NCI-H1436 treated with DMSO at 0.1 percent for 48 hours (cell line): ENCODE data around the gene MGAT3.

ENCODE experiments used
- DNase-seq: peaks from one replicate; lab custom pipeline; 2025; lab: John Stamatoyannopoulos, UW

The MGAT3 gene

DNA sequence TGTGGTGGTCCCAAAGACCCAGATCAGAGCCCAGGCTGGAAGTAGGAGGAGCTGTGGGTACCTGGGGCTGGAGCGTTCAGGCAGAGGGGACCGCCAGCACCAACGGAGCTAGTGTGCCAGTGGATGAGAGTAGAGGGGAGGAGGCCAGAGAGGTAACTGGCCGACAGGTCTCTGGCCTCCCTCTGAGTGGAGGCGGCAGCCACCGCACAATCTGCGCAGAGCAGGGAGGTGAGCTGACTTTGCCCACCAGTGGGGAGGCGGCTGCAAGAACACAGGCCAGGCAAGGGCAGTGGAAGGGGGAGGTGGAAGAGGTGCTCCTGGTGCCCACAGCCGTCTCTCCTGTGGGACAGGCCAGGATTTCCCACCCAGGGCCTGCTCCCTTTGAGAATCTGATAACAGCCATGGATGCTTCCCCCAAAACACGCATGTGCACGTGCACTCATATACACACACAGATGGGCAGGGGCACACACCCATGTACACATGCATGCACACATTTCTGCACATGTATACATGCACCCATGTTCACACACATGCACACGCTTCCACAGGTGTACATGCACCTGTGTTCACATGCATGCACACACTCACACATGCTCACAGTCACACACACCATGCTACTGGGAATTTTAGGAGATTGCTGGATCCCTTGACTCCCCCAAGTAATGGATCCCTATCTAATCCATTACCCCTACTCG is 6.4 kb upstream of the MGAT3 start:
- no peak for DNase-seq

DNA sequence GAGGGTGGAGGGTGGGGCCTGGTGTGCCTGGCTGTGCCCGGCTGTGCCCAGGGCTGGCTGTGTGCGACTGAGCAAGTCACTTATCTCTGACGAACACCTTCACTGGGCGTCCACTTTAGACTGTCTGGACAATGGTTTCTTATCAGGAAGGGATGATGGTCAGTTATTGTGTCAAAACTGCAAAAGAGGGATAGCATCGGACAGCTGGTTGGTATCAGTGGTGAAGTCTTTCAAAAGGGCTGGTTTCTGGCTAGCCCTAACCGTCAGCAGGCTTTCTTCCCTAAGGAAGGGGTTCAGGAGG is 4.1 kb upstream of the MGAT3 start:
- DNase-seq = no peak

DNA sequence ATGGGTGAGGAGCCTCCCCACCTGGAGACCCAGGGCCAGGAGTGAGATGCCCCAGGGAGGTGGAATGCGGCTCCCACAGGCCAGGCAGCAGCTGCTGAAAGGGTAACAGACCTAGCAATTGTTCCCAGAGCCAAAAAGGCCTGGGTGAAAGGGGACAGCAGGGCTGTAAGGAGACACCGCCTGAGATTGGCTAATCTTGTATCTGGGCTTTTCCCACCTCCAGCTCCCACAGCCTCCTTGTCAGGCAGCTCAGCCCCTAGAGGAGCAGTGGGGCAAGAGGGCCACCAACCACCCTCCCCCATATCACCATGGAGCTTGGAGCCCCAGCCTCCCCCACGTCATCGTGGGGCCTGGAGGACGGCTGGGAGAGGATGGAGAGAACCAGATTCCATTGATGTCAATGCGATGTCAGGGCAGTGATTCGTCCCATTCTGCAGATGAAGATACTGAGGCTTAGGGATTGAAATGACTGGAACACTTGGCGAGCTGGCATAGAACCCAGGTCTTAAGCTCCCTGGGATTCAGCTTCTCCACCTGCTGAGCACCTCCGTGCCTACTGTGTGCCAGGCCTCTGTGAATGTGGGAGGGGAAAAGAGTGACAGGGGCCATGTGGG is 2.9 kb upstream of the MGAT3 start:
- DNase-seq = no peak

DNA sequence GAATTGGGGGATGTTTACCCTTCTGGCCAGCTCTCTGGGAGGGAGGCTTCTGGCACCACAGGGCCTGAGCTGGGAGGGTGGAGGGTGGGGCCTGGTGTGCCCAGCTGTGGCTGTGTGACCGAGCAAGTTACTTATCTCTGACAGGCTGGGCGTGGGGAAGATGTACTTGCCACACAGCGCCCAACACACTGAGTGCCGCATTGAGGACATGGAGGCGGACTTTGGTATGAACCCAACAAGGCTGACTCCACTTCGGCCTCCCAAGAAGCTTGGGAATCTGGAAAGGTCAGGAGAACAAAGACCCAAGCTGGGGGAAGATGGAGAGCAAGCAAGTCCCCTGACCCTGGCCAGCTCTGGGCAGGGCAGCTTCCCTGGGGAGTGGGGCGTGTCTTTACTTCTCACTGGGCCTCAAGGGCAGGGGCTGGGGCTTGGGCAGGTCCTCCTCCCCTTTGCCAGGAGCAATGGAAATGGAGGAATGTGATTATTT is 2.4 kb upstream of the MGAT3 start:
- no peak for DNase-seq

GRCh38 chr22:39457198-39457555 is 365 bp downstream of the MGAT3 start:
- DNase-seq = no peak

GRCh38 chr22:39457556-39458443 is 988 bp downstream of the MGAT3 start:
- DNase-seq = no peak

DNA sequence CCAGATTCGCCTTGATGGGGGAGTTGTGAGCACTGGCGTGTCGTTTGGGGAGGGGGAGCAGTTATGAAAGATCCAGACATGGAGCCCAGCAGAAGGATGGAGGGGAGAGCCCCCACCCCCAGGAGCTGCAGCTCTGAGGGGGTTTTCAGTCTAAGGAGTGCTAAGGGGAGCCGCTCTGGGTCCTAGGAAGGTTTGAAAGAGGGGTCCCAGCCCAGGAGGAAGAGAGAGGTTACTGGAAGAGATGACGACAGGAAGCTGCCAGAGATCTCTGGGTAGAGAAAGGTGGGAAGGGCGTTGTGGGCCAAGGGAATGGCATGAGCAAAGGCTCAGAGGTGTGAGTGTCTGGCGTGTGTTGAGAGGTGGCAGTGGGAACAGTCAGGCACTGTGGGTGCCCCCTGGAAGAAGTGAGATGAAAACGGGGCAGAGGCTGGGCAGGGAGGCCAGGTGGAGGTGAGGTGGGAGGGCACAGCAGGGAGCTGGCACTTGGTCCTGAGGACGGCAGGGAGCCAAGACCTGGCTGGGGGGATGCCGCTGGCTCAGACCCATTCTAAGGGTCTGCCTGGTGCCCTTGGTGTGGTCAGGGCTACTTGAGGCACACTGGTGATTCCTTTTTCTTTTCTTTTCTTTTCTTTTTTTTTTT is 1.8 kb downstream of the MGAT3 start:
- no peak for DNase-seq

DNA sequence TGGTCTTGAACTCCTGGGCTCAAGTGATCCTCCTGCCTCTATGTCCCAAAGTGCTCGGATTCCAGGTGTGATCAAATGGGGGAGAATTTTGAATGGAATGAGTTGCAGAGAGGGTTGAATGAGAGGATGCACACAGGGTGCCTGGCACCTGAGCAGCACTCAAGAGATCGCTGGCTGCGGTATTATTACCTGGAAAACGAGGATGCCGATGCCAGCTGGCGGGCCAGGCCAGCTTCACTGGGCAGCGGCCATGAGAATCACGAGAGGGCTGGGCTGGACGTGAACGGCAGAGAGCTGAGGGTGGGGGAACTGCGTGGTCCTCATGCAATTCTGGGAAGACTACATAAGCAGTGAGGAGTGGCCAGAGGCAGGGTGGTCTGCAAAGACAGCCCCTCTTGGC is 2.9 kb downstream of the MGAT3 start:
- DNase-seq = no peak

DNA sequence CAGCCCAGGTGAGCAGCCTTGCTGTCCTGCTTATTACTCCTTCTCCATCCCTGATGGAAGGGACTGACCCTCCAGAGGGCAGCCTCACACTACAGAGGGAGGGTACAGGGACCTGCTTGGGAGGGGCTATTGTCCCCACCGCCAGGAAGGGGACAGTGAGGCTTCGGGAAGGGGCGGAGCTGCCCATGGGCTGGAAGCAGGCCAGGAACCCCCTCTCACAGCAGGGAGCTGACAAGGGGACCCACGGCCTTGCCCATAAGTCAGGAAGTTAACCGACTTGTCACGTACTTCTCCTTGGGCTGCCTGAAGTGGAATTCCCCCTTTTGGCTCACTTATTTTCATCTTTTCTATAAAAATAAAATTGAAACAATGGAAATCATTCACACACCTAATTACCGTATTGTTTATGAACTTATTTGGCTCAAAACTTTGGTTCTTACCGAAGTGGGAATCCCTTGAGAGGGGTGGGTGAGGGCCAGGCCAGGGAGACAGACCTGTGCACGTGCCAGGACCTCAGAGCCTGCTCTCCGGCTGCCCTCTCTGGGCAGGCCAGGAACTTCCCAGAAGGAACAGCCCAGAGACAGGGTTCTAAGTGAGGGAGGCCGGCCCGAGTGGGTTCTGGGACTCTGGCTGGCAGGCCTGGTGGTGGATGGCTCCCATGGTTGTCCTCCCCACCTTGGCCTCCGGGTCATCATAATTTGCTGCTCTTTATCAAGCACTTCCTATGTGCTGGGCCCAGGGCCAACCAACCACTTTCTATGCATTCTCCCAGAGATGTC is 5.8 kb downstream of the MGAT3 start:
- no peak for DNase-seq

DNA sequence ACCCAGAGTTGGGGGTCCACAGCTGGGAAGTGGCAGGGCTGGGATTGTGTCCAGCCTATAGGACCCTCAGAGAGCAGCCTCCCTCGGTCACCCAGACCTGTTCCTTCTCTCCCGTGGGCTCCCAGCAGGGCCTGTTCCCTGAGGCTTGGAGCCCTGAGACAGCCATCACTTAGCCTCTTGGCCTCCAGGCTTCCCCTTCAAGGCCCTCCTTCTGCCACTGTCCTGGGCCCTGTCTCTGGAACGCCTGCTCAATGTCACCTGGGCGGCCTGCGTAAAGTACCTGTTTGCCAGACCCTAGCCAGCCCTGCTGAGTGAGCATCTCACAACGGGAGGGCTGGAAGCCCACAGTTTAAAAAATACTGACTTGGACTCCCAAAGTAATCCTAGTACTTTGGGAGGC is 6.5 kb downstream of the MGAT3 start:
- DNase-seq = no peak

- DNase-seq = no peak
These were observed 7.1 kb downstream of the MGAT3 start for GRCh38 chr22:39463931-39464390.

DNA sequence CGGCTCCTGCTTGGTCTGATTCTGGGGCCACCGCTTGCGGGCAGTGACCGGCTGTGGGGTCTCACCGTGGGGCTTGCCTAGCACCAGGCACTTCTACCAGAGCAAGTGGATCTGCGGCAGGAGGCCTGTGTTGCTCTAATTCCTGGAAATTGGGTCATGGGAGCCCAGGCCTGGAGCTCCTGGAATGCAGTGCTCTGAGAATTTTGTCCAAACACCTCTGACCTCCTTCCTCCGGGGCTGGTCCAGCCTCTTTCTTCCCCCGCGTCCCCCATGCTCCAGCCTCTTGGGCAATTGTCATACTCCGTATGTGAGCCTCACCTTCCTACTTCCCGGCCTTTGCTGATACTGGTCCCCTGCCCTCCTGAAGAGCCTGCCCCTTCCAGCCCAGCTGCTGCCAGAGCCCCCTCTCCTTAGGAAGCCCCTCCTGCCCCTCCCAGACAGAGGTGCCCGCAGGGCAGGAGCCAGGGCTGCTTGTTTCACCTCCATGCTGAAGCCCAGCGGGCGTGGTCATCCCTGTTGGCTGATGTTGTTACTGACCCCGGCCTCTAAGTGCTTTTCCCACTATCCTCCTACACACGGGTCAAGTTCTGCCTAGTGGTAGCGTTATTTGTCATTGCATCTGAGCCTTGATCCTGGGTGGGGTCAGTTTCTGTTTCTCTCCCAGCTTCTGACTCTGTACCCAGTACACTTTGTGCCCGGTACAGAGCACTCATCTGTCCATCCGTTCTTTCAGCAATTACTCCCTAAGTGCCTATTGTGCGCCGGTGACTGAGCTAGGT is 9.6 kb downstream of the MGAT3 start:
- no peak for DNase-seq

GRCh38 chr22:39467390-39467895 is 10.6 kb downstream of the MGAT3 start:
- no peak for DNase-seq

DNA sequence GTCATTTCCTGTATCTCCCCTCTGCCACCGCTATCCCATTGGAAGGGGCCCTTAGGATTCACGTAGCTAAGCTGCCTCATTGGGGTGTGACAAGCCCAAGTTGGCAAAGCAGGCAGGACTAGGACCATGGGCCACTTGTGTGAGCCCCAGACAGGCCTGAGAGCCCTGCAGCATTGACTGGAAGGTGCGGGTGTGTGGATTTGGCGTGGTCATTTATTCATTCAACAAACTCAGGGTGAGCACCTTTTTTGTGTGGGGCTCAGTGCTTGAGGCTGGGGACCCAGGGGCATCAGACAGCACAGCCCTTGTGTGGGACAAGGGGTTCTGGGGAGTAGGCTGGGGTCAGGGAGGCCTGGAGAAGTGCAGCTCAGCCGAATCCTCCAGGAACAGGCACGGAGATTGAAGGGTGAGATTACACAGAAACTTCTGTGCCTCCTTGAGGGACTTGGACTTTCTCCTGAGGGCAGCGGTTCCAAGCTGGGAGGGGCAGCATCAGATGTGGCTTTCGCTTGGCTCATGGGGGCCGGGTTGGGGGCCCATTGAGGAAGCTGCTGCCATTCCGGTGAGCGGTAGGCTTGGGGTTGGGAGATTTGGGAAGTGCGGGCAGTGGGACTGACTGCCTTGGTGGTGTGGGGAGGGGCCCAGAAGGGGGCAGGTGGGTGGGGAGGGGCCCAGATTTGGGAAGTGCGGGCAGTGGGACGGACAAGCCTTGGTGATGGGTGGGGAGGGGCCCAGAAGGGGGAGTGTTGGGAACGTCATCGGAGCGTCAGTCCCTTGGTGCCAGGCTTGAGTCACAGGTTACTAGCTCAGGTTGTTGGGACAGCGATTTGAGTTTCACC is 11.9 kb downstream of the MGAT3 start:
- no peak for DNase-seq

- DNase-seq = no peak
These were observed 12.5 kb downstream of the MGAT3 start for GRCh38 chr22:39469326-39469680.

DNA sequence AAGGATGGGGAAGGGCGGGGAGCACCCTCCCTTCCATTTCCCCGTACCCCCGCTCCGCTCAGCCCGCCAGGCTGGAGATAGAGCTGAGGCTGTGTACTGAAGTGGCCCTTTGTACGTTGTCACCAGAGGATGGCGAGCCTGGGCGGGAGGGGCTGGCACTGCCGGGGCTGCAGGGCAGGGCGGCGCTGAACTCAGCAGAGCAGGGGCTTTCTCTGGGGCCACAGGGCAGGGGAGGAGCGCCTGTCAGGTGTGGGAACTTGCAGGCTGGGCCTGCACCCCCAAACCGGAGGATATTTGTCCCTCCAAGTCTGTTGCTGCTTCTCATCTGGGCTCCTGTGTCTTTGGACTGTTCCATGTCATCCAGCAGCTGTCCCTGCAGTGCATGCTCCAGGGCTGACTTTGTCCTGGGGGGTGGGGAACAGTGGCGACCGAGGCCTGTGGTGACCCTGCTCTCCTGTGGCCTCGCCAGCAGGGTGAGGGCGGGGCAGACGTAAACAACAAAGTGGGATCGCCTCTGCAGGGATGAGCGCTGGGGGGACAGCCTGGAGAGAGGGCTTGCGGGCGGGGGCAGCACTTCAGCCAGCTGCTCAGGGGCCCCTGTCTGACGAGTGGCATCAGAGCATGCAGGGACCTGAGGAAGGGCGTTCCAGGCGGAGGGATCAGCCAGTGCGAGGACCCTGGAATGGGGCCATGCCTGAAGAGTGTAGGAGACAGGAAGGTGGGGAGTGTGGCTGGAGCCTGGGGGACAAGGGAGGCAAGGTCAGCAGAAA is 13.1 kb downstream of the MGAT3 start:
- no peak for DNase-seq

GRCh38 chr22:39470451-39471291 is 13.9 kb downstream of the MGAT3 start:
- DNase-seq = no peak
